ENCODE data around the gene LAMC2. TPM values are rescaled to one million over a fixed set of nuclear protein-coding genes. Genes with fewer than 3 reads are reported as not detected.
"Not testable (repeated sequence)": the region's sequence is repeated elsewhere in the genome, so short reads cannot be mapped to it uniquely, and the experiment has no call there.

The LAMC2 gene
- total RNA-seq, 1 donor: 27.6 TPM

DNA sequence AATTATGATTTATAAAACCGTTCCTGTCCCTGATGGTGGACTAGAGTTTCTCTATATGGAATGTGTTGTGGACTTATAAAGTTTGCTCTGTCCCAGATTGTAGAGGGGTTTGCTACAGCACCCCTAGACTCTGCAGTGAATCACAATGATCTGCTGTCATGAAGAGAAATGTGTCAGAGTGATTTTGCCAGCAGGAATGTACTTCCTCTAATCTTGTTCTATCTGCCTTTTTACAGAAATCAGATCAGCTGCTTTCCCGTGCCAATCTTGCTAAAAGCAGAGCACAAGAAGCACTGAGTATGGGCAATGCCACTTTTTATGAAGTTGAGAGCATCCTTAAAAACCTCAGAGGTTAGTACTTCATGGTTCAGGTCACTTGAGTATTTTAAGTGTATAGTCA, 52.0 kb downstream of the LAMC2 start:
- TF ChIP-seq, protein P1, sequence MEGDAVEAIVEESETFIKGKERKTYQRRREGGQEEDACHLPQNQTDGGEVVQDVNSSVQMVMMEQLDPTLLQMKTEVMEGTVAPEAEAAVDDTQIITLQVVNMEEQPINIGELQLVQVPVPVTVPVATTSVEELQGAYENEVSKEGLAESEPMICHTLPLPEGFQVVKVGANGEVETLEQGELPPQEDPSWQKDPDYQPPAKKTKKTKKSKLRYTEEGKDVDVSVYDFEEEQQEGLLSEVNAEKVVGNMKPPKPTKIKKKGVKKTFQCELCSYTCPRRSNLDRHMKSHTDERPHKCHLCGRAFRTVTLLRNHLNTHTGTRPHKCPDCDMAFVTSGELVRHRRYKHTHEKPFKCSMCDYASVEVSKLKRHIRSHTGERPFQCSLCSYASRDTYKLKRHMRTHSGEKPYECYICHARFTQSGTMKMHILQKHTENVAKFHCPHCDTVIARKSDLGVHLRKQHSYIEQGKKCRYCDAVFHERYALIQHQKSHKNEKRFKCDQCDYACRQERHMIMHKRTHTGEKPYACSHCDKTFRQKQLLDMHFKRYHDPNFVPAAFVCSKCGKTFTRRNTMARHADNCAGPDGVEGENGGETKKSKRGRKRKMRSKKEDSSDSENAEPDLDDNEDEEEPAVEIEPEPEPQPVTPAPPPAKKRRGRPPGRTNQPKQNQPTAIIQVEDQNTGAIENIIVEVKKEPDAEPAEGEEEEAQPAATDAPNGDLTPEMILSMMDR (IDR thresholded peaks at IDR 0.05; ENCODE audit: insufficient read depth, low read depth, low read length): no peak
- H3K4me3 ChIP-seq (ENCODE audit: low read depth, low read length): no peak overlapping the region
- DNase-seq (ENCODE audit: low read depth): peak; percentile 43

DNA sequence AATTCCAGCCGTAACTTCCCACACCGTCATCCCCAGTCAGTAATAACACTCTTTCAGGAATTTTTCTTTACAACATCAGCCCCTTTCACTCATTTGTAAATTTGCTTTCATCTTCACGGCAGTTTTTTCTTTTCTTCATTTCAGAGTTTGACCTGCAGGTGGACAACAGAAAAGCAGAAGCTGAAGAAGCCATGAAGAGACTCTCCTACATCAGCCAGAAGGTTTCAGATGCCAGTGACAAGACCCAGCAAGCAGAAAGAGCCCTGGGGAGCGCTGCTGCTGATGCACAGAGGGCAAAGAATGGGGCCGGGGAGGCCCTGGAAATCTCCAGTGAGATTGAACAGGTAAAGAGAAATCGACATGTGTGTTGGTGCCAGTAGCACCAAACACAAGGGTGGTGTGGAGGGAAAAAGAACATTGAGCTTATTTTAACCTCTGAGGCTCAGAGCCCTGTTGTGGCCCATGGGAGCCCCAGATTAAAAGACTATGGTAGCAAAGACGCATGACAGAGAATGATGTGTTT, 53.2 kb downstream of the LAMC2 start:
- DNase-seq (ENCODE audit: low read depth): no peak
- TF ChIP-seq, protein P1 (IDR thresholded peaks at IDR 0.05; ENCODE audit: insufficient read depth, low read depth, low read length): no peak
- H3K4me3 ChIP-seq (ENCODE audit: low read depth, low read length): no peak overlapping the region

DNA sequence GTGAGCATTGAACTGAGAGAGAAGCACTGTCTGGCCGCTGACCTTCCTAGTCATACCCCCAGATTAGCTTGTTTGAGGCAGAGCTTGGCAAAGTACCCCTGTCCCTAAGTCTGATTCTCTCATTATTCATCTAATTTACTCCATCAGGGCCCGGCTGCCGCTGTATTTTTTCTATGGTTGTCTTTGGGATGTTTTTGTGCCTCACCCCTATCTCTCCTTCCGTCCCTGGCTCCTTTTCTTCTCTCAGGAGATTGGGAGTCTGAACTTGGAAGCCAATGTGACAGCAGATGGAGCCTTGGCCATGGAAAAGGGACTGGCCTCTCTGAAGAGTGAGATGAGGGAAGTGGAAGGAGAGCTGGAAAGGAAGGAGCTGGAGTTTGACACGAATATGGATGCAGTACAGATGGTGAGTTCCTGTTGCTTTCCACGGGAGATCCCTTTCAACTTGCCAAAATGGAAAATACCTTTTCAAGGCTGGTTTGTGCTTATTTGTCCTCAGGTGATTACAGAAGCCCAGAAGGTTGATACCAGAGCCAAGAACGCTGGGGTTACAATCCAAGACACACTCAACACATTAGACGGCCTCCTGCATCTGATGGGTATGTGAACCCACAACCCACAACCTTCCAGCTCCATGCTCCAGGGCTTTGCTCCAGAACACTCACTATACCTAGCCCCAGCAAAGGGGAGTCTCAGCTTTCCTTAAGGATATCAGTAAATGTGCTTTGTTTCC, 53.9 kb downstream of the LAMC2 start:
- DNase-seq (ENCODE audit: low read depth): no peak
- TF ChIP-seq, protein P1 (IDR thresholded peaks at IDR 0.05; ENCODE audit: insufficient read depth, low read depth, low read length): no peak
- H3K4me3 ChIP-seq (ENCODE audit: low read depth, low read length): no peak overlapping the region

DNA sequence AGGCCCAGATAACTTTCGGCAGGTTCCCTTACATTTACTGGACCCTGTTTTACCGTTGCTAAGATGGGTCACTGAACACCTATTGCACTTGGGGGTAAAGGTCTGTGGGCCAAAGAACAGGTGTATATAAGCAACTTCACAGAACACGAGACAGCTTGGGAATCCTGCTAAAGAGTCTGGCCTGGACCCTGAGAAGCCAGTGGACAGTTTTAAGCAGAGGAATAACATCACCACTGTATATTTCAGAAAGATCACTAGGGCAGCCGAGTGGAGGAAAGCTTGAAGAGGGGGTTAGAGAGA, 54.4 kb downstream of the LAMC2 start:
- DNase-seq (ENCODE audit: low read depth): no peak
- TF ChIP-seq, protein P1 (IDR thresholded peaks at IDR 0.05; ENCODE audit: insufficient read depth, low read depth, low read length): no peak
- H3K4me3 ChIP-seq (ENCODE audit: low read depth, low read length): no peak overlapping the region

DNA sequence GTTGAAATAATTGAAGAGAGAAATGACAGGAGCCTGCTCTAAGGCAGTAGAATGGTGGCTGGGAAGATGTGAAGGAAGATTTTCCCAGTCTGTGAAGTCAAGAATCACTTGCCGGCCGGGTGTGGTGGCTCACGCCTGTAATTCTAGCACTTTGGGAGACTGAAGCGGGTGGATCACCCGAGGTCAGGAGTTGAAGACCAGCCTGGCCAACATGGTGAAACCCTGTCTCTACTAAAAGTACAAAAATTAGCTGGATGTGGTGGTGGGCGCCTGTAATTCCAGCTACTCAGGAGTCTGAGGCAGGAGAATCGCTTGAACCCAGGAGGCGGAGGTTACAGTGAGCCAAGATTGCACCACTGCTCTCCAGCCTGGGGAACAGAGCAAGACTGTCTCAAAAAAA, 54.8 kb downstream of the LAMC2 start:
- H3K4me3 ChIP-seq (ENCODE audit: low read depth, low read length); DNase-seq (ENCODE audit: low read depth): not testable (repeated sequence)

DNA sequence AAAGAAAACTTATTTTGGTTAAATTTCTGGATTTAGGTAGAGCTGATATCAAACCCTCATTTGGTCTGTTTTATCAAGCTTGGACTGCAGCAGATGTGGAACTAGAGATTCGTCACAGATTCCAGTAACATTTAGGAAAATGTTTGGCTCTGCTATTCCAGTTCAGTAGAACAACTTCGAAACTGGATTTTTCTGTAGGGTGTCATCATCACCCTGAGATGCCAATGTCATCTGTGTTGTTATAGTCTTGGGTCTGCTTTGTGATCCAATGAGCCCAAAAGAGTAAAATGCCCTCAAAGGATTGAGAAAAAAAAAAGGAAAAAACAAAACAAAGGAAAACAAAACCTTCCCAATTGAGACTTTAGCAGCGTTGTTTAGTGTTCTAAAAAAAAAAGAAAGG, 55.4 kb downstream of the LAMC2 start:
- H3K4me3 ChIP-seq (ENCODE audit: low read depth, low read length): no peak overlapping the region
- peak; percentile 47 for DNase-seq (ENCODE audit: low read depth)
- TF ChIP-seq, protein P1 (IDR thresholded peaks at IDR 0.05; ENCODE audit: insufficient read depth, low read depth, low read length): no peak

DNA sequence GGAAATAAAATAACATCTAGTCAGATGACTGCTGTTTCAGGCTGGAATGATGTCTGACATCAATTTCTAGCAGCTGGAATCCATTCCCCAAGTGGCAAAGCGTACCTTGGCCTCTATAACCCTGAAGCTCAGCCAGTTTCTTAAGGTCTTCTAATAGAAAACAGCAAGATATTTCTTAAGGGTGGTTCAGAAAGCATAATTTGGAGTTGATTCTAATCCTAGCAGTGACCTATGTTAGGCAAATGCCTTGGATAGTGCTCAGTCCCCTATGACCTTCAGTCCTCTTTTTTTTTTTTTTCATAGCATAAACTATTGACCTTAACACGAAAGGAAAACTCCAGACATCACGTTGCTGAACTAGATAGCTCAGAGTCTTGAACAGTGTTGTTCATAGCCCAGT, 56.5 kb downstream of the LAMC2 start:
- TF ChIP-seq, protein P1 (IDR thresholded peaks at IDR 0.05; ENCODE audit: insufficient read depth, low read depth, low read length): no peak
- DNase-seq (ENCODE audit: low read depth): peak; percentile 24
- no peak overlapping the region for H3K4me3 ChIP-seq (ENCODE audit: low read depth, low read length)

Measured in fibroblast of villous mesenchyme (primary cell).